ENCODE results near the gene SEMA3D.

The SEMA3D gene

DNA sequence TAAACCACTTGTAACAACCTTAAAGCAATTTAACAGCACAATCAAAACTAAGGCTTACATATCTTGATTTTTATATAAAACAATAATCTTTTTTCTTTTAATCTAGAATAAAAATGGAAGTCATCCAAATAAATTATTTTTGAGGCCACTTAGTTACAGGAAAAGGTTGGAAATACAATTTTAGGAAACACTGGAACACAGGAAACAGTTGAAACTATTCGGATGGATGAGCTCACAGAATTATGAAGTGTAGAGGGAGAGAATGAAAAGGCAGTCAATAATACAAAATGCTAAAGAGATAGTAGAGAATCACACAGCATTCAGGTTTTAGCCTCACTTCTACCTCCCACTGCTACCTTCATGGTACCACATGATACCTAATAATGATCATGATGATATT is 124.2 kb downstream of the SEMA3D start:
- DNase-seq (ENCODE audit: low read depth, low spot score) = no peak
- POLR2A ChIA-PET = no interaction called here
- no peak overlapping the region for H3K4me3 ChIP-seq (ENCODE audit: low read depth, low read length)
- CTCF ChIA-PET = interaction anchor here (1.4 kb wide), 1 partner anchor 8 kb away, joined by 5 read pairs; no protein-coding TSS in a partner anchor
- TF ChIP-seq, protein P1, sequence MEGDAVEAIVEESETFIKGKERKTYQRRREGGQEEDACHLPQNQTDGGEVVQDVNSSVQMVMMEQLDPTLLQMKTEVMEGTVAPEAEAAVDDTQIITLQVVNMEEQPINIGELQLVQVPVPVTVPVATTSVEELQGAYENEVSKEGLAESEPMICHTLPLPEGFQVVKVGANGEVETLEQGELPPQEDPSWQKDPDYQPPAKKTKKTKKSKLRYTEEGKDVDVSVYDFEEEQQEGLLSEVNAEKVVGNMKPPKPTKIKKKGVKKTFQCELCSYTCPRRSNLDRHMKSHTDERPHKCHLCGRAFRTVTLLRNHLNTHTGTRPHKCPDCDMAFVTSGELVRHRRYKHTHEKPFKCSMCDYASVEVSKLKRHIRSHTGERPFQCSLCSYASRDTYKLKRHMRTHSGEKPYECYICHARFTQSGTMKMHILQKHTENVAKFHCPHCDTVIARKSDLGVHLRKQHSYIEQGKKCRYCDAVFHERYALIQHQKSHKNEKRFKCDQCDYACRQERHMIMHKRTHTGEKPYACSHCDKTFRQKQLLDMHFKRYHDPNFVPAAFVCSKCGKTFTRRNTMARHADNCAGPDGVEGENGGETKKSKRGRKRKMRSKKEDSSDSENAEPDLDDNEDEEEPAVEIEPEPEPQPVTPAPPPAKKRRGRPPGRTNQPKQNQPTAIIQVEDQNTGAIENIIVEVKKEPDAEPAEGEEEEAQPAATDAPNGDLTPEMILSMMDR (IDR thresholded peaks at IDR 0.05; ENCODE audit: insufficient read depth, low read length, missing control alignments) = no peak

DNA sequence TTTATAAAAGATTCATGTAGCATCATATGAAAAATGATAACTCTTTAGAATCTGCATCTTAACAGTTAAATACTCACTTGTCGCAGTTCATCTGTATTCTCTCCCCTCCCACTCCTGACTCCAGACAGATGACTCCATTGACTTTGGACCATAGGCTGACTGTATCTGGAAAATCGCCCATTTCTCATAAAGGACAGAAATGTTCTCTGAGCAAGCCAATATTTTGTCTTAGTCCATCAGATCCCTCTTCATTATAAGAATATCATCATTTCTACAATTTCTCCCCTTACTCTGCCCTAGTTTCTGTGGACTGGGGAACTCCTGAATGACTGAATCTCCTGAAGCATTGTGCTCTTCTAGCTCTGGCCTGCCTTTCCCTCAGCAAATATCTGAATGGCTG is 125.4 kb downstream of the SEMA3D start:
- ChIA-PET POLR2A (no interaction called here), CTCF (interaction anchor here (2.5 kb wide), 1 partner anchor 19 kb away, joined by 9 read pairs; no protein-coding TSS in a partner anchor)
- TF ChIP-seq, protein P1 (IDR thresholded peaks at IDR 0.05; ENCODE audit: insufficient read depth, low read length, missing control alignments) = no peak
- no peak overlapping the region for H3K4me3 ChIP-seq (ENCODE audit: low read depth, low read length)
- DNase-seq (ENCODE audit: low read depth, low spot score) = no peak

DNA sequence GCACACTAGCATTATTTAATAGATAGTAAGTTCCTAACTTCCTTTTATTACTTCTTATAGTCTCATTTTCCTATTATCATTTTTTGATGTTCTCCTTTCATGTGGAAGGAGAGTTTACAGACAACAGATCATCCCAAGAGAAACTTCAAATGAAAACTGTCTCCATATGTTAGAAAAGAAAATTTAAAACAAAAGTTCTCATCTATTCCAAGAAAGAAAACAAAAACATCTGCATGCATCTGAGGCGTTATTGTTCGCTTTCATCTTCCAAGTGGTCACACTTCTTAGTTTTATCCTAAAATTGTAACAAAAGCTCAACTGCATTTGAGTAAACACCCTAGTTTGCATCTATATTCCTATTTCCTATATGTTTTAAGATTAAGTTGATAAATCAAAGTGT is 126.2 kb downstream of the SEMA3D start:
- DNase-seq (ENCODE audit: low read depth, low spot score) = no peak
- no peak overlapping the region for H3K4me3 ChIP-seq (ENCODE audit: low read depth, low read length)
- ChIA-PET CTCF (interaction anchor here (1.0 to 2.5 kb wide), 2 partner anchors 18 to 22 kb away, joined by 3 to 9 read pairs; no protein-coding TSS in a partner anchor), POLR2A (no interaction called here)
- TF ChIP-seq, protein P1 (IDR thresholded peaks at IDR 0.05; ENCODE audit: insufficient read depth, low read length, missing control alignments) = no peak

DNA sequence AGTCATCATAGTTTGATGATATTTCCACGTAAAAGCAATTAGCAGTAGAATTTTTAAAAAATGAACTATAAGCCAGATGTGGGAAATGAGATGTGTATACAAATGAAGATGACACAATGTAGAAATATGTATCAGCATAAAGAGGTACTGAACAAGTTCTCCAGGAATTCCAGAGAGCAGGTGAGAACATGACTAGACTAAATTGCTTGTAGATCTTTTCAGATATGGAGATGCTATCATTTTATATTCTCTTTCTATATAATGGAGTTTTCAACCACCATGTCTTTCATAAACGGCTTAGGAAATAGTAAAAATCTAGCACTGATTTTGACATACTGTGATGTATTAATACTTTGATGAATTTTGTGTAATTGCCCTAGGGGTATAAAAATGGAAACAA is 130.9 kb downstream of the SEMA3D start:
- CTCF ChIA-PET = interaction anchor here (5.0 kb wide), 1 partner anchor 13 kb away, joined by 32 read pairs; no protein-coding TSS in a partner anchor
- TF ChIP-seq, protein P1 (IDR thresholded peaks at IDR 0.05; ENCODE audit: insufficient read depth, low read length, missing control alignments) = no peak
- no peak for DNase-seq (ENCODE audit: low read depth, low spot score)
- POLR2A ChIA-PET = no interaction called here
- H3K4me3 ChIP-seq (ENCODE audit: low read depth, low read length) = no peak overlapping the region

DNA sequence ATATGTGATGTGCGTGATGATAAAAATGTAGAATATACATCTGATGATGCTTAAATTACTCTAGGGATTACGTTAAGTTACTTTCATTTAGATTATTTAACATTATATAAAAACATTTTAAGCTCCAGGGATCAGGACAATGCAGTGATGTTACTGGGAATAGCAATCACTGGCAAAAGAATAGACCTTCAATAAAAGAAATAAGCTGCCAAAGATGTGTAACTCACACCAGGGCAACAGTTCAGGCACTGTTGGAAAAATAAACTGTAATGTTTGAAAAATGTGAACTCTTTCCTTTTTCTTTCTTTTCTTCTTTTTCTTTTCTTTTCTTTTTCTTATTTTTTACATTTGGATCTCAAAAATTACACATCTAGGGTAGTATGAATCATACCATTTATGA is 131.7 kb downstream of the SEMA3D start:
- CTCF ChIA-PET = interaction anchor here (1.1 to 5.0 kb wide), 2 partner anchors 13 to 17 kb away, joined by 3 to 32 read pairs; no protein-coding TSS in a partner anchor

DNA sequence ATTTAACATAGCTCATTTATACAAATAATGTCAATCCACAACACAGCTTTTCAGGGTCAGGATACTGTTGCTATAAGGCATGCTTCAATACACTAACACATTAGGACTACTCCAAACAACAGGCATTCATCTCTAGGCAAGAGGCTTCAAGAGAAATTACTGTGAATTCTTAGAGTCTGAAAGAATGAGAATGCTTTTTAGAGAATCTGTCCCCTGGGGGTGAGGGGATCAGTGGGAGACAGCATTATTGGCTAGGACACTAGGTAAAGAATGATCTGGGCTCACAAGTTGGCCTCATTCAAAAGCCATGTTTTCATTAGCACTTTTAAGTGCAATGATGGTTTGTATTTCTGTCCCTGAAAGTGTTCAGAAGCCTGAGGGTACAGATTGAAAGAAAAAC is 132.6 kb downstream of the SEMA3D start:
- TF ChIP-seq, protein P1 (IDR thresholded peaks at IDR 0.05; ENCODE audit: insufficient read depth, low read length, missing control alignments) = no peak
- CTCF ChIA-PET = interaction anchor here (0.8 to 5.0 kb wide), 3 partner anchors 12 to 696 kb away, joined by 3 to 32 read pairs (median 3); no protein-coding TSS in a partner anchor
- no peak for DNase-seq (ENCODE audit: low read depth, low spot score)
- POLR2A ChIA-PET = no interaction called here
- no peak overlapping the region for H3K4me3 ChIP-seq (ENCODE audit: low read depth, low read length)

More for the DNA sequence above, 131.7 kb downstream of the SEMA3D start:
- H3K4me3 ChIP-seq (ENCODE audit: low read depth, low read length) = no peak overlapping the region
- no peak for DNase-seq (ENCODE audit: low read depth, low spot score)
- POLR2A ChIA-PET = no interaction called here
- TF ChIP-seq, protein P1 (IDR thresholded peaks at IDR 0.05; ENCODE audit: insufficient read depth, low read length, missing control alignments) = no peak
